Caco-2 (cell line): ENCODE data around the gene COMMD7. TPM values are rescaled to one million over a fixed set of nuclear protein-coding genes. Genes with fewer than 3 reads are reported as not detected.

ENCODE experiments used
- BruUV-seq: library from RNA; stranded (reverse); fragments of 400-500 nt; replicated peaks from 2 replicates; lab custom pipeline; 2021; lab: Mats Ljungman, UMichigan
- CTCF ChIA-PET: fragments of 300-600 bp; sonication (Branson Sonifier 250); formaldehyde crosslinking; loops from one replicate; lab custom pipeline; 2022; ENCODE audit warnings: antibody characterized with exemption; lab: Charles Lee
- POLR2A ChIA-PET: fragments of 300-600 bp; sonication (Branson Sonifier 250); formaldehyde crosslinking; loops from one replicate; lab custom pipeline; 2022; ENCODE audit warnings: antibody characterized with exemption; lab: Charles Lee
- DNase-seq, 2 experiments: peaks; one replicate each; pipeline versions ENCODE4 v3.0.0 to v3.0.0-alpha.2; 2020 to 2022
- H3K27me3 ChIP-seq: replicated peaks from 2 replicates; pipeline ENCODE4 v1.6.0; 2011; ENCODE audit warnings: low read length; ENCODE audit not compliant: control insufficient read depth, insufficient read depth
- H3K36me3 ChIP-seq: 2 replicates; pipeline ENCODE4 v1.5.1; 2011; ENCODE audit warnings: low read length; ENCODE audit not compliant: control insufficient read depth, insufficient read depth
- H3K4me1 ChIP-seq: fragments of 250-450 bp; sonication (Bioruptor Pico); 2 replicates; pipeline ENCODE4 v1.5.1; 2020; ENCODE audit warnings: mild to moderate bottlenecking
- H3K4me3 ChIP-seq: 2 replicates; pipeline ENCODE4 v1.5.1; 2011; ENCODE audit warnings: low read depth, mild to moderate bottlenecking, control low read depth, low read length
- H3K9me3 ChIP-seq: fragments of 250-450 bp; sonication (Bioruptor Pico); 2 replicates; pipeline ENCODE4 v1.5.1; 2020; ENCODE audit warnings: mild to moderate bottlenecking, moderate library complexity
- H3K27ac Mint-ChIP-seq: one replicate; pipeline ENCODE4 v1.8.0; 2022; ENCODE audit warnings: mixed read lengths; ENCODE audit not compliant: unreplicated experiment
- H3K27me3 Mint-ChIP-seq: one replicate; pipeline ENCODE4 v1.8.0; 2022; ENCODE audit warnings: mixed read lengths; ENCODE audit not compliant: insufficient read depth, unreplicated experiment
- H3K36me3 Mint-ChIP-seq: one replicate; pipeline ENCODE4 v1.8.0; 2022; ENCODE audit warnings: mild to moderate bottlenecking, mixed read lengths; ENCODE audit not compliant: insufficient read depth, unreplicated experiment
- H3K4me1 Mint-ChIP-seq: one replicate; pipeline ENCODE4 v1.8.0; 2022; ENCODE audit warnings: low read depth, mixed read lengths; ENCODE audit not compliant: unreplicated experiment
- H3K4me3 Mint-ChIP-seq: one replicate; pipeline ENCODE4 v1.8.0; 2022; ENCODE audit warnings: mild to moderate bottlenecking, moderate library complexity, mixed read lengths; ENCODE audit not compliant: unreplicated experiment
- H3K9me3 Mint-ChIP-seq: one replicate; pipeline ENCODE4 v1.8.0; 2022; ENCODE audit warnings: mixed read lengths; ENCODE audit not compliant: unreplicated experiment
- intact Hi-C: fragments of 100-400 bp; cut with micrococcal nuclease; formaldehyde crosslinking; loops from one replicate; pipeline ENCODE4 v1.10.0; 2022; ENCODE audit not compliant: unreplicated experiment
- total RNA-seq: library from RNA; stranded (reverse); gene quantifications from 2 replicates; pipeline ENCODE4 v1.2.3, GENCODE V29; 2022
- TF ChIP-seq, protein P1 (sequence below), 2 experiments: fragments of 200-600 bp in 1 of 2; IDR thresholded peaks; 1 replicate in 1 of 2; 2 replicates in 1 of 2; pipeline versions ENCODE4 v1.5.1 to v1.8.0; 2011 to 2022; ENCODE audit warnings: antibody characterized with exemption in 1 of 2, control low read depth in 1 of 2, inconsistent platforms in 1 of 2, low read depth in 1 of 2, low read length in 1 of 2, mild to moderate bottlenecking in 1 of 2, moderate library complexity in 1 of 2; ENCODE audit not compliant: insufficient read depth in 1 of 2, severe bottlenecking in 1 of 2, unreplicated experiment in 1 of 2

The COMMD7 gene
- total RNA-seq, 1 experiment from 2014 or later = 160 TPM

DNA sequence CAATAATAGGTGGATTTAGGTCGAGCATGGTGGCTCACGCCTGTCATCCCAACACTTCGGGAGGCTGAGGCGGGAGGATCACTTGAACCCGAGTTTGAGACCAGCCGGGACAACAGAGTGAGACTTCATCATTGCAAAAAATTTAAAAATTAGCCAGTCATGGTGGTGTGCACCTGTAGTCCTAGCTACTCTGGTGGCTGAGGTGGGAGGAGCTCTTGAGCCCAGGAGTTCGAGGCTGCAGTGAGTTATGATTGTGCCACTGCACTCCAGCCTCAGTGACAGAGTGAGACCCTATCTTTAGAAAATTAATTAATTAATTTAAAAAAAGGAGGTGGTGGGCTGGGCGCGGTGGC is 56.1 kb downstream of the COMMD7 start:
- TF ChIP-seq, protein P1, sequence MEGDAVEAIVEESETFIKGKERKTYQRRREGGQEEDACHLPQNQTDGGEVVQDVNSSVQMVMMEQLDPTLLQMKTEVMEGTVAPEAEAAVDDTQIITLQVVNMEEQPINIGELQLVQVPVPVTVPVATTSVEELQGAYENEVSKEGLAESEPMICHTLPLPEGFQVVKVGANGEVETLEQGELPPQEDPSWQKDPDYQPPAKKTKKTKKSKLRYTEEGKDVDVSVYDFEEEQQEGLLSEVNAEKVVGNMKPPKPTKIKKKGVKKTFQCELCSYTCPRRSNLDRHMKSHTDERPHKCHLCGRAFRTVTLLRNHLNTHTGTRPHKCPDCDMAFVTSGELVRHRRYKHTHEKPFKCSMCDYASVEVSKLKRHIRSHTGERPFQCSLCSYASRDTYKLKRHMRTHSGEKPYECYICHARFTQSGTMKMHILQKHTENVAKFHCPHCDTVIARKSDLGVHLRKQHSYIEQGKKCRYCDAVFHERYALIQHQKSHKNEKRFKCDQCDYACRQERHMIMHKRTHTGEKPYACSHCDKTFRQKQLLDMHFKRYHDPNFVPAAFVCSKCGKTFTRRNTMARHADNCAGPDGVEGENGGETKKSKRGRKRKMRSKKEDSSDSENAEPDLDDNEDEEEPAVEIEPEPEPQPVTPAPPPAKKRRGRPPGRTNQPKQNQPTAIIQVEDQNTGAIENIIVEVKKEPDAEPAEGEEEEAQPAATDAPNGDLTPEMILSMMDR (IDR thresholded peaks at IDR 0.05; ENCODE audit: insufficient read depth in 1 of 2, low read depth in 1 of 2, low read length in 1 of 2, severe bottlenecking in 1 of 2, unreplicated experiment in 1 of 2) = no peak

DNA sequence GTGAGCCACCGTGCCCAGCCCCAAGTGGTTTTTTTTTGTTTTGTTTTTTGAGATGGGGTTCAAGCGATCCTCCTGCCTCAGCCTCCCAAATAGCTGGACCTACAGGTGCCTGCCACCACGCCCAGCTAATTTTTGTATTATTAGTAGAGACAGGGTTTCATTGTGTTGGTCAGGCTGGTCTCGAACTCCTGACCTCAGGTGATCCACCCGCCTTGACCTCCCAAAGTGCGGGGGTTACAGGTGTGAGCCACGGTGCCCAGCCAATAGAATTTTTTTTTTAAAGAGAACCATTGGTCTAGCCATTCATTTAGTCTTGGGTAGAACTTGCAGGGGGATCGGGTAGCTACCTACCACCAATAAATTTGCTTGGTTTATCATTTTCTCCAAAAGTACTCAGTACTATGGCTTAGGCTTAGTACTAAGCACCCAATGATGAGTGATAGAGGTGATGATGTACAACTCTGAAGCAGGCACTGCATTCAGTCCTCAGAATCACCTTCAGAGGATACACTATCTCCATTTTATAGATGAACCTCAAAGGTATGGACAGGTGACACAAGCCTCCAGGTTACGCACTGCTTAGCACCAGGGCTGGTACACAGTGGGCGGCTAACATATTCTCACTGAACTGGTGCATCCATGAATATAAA is 56.6 kb downstream of the COMMD7 start:
- DNase-seq = no peak
- H3K4me3 ChIP-seq = no peak overlapping the region
- ChIA-PET CTCF (interaction anchor here (0.7 to 8.1 kb wide), 2 partner anchors 13 to 92 kb away, joined by 3 to 56 read pairs; no protein-coding TSS in a partner anchor), POLR2A (no interaction called here)
- Mint-ChIP-seq H3K4me1 (peaks cover 28% of the 10 kb centered on the region), H3K27me3 (no peaks in the 10 kb centered on the region), H3K9me3 (no peaks in the 10 kb centered on the region), H3K36me3 (peaks cover 15% of the 10 kb centered on the region), H3K27ac (peak overlapping the region; percentile 89), H3K4me3 (no peak overlapping the region)
- TF ChIP-seq, protein P1 (IDR thresholded peaks at IDR 0.05; ENCODE audit: insufficient read depth in 1 of 2, low read depth in 1 of 2, low read length in 1 of 2, severe bottlenecking in 1 of 2, unreplicated experiment in 1 of 2) = no peak
- no peaks in the 10 kb centered on the region for H3K27me3 ChIP-seq
- no peaks in the 10 kb centered on the region for H3K36me3 ChIP-seq
- intact Hi-C loops = loop anchor here (5.0 kb wide), 1 partner anchor 76 kb away; the partner anchor contains the start of gene DNMT3B
- H3K9me3 ChIP-seq = no peaks in the 10 kb centered on the region
- peaks cover 35% of the 10 kb centered on the region for H3K4me1 ChIP-seq
- BruUV-seq = no TSS peak

More for the DNA sequence above, 56.1 kb downstream of the COMMD7 start:
- no peaks in the 10 kb centered on the region for H3K9me3 Mint-ChIP-seq
- no peak overlapping the region for H3K27ac Mint-ChIP-seq
- no TSS peak for BruUV-seq
- intact Hi-C loops = loop anchor here (5.0 kb wide), 1 partner anchor 75 kb away; the partner anchor contains the start of gene DNMT3B
- CTCF ChIA-PET = no interaction called here
- H3K4me3 Mint-ChIP-seq = no peak overlapping the region
- peaks cover 25% of the 10 kb centered on the region for H3K4me1 Mint-ChIP-seq
- H3K36me3 Mint-ChIP-seq = peaks cover 18% of the 10 kb centered on the region
- H3K9me3 ChIP-seq = no peaks in the 10 kb centered on the region
- POLR2A ChIA-PET = no interaction called here
- no peaks in the 10 kb centered on the region for H3K27me3 Mint-ChIP-seq
- no peaks in the 10 kb centered on the region for H3K27me3 ChIP-seq
- H3K4me1 ChIP-seq = peaks cover 30% of the 10 kb centered on the region
- H3K36me3 ChIP-seq = no peaks in the 10 kb centered on the region
- no peak for DNase-seq
- no peak overlapping the region for H3K4me3 ChIP-seq

DNA sequence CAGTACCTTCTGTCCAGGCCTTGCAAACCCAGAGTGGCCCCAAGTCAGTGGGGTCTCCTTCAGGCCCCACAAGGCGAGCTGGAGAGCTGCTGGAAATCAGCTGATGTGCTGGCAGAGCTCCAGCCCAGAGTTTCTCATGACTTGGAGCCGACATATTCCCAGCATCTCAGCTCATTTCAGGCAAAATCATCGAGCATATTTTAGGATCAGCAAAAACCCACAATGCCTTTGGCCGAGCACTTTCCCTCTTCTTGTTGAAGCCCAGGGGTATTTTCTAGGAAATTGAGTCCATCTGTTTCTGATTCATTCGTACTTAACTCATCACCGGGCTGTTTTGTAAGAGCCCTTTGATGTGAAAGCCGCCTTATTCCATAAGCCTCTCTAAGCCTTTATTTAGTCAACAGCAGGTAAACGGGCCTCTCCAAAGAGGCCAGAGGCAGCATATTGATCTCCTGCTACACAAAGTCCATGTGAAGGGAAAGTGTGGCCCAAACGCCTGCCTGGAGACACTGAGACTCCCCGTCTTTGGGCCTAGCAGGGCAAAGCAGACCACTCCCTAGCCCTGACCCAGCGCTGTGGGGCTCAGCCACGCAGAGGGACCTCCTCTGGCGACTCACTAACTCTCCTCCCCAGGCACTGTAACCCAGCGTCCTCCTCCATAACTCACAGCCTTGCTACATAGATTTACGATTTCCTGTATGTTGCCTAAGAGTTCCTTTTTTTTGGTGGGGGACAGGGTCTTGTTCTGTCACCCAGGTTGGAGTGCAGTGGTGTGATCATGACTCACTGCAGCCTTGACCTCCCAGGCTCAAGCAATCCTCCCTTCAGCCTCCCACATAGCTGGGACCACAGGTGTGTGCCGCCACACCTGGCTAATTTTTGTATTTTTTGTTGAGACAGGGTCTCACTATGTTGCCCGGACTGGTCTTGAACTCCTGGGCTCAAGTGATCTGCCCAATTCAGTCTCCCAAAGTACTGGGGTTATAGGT is 57.4 kb downstream of the COMMD7 start:
- Histone ChIP-seq H3K4me1 (peaks cover 43% of the 10 kb centered on the region), H3K4me3 (no peak overlapping the region), H3K36me3 (no peaks in the 10 kb centered on the region), H3K9me3 (no peaks in the 10 kb centered on the region), H3K27me3 (no peaks in the 10 kb centered on the region)
- ChIA-PET POLR2A (interaction anchor here (1.1 to 2.0 kb wide), 3 partner anchors 11 to 134 kb away, joined by 3 to 6 read pairs (median 4); partner anchors contain the start of gene COMMD7), CTCF (interaction anchor here (0.7 to 8.1 kb wide), 7 partner anchors 14 to 146 kb away, joined by 3 to 56 read pairs (median 3); partner anchors contain the start of gene COMMD7)
- TF ChIP-seq, protein P1 (IDR thresholded peaks at IDR 0.05; ENCODE audit: insufficient read depth in 1 of 2, low read depth in 1 of 2, low read length in 1 of 2, severe bottlenecking in 1 of 2, unreplicated experiment in 1 of 2) = no peak
- TSS peak; percentile 61 for BruUV-seq
- H3K4me3 Mint-ChIP-seq = peak overlapping the region; percentile 37
- no peaks in the 10 kb centered on the region for H3K9me3 Mint-ChIP-seq
- H3K27me3 Mint-ChIP-seq = no peaks in the 10 kb centered on the region
- DNase-seq = peak; percentile 73 to 83
- H3K36me3 Mint-ChIP-seq = peaks cover 15% of the 10 kb centered on the region
- peak overlapping the region; percentile 89 for H3K27ac Mint-ChIP-seq
- H3K4me1 Mint-ChIP-seq = peaks cover 36% of the 10 kb centered on the region
- intact Hi-C loops = loop anchor here (1.0 to 5.0 kb wide), 3 partner anchors 12 to 76 kb away; partner anchors contain the start of gene DNMT3B
